ENCODE data around the gene CNR2.

DNA sequence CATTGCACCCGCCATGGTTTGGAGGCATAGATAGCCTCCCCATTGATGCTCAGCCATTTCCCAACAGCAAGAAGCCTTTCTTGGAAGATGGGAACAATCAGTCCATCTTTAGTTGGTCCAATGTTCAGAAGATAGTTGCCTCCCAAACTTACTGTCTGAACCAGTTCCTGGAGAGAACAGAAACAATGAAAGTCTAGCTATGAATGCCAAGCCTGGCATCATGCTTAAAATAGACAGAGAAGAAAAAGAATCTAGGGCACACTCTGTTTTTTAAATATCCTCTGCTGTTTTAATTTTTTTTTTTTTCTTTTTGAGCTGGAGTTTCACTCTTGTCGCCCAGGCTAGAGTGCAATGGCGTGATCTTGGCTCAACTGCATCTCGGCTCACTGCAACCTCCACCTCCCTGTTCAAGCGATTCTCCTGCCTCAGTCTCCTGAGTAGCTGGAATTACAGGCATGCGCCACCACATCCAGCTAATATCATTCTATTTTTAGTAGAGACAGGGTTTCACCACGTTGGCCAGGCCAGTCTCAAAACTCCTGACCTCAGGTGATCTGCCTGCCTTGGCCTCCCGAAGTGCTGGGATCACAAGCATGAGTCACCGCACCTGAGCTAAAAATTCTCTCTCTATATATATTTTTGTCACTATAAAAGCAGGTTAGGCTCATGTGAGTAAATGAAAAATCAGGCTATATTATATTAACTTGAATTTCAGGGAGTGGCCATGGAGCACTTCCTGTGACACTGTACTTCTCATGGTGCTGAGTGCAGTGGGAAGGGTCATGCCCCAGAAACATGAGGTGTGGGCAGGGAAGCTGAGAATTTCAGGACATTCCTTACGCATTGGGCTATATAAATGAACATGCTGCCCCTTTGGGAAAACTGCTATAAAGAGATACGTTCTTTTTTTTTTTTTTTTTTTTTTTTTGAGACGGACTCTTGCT is 64.2 kb downstream of the CNR2 start:
- TF ChIP-seq EZH2phosphoT487 (IDR thresholded peaks at IDR 0.05; ENCODE audit: low read length) (no peak), EZH2 (optimal IDR thresholded peaks at IDR 0.05; ENCODE audit: low read depth, low read length) (no peak)
